ENCODE results near the gene CES1. TPM values are rescaled to one million over a fixed set of nuclear protein-coding genes. Genes with fewer than 3 reads are reported as not detected.
"Not testable (repeated sequence)": the region's sequence is repeated elsewhere in the genome, so short reads cannot be mapped to it uniquely, and the experiment has no call there.

The CES1 gene
- total and polyA plus RNA-seq, 4 donors = 61.8 to 598 (median 166) TPM

GRCh38 chr16:55820615-55821014, 12.3 kb downstream of the CES1 start:
- WGBS, 2 donors = 95 to 100% methylated on average over 3 of the region's 3 CpGs
- Histone ChIP-seq H3K36me3 (ENCODE audit: control insufficient read depth in 4 of 4, insufficient read depth in 4 of 4, low read length in 4 of 4) (peaks cover 0 to 60% (median 15%) of the 10 kb centered on the region in 4 donors), H3K4me3 (no peak overlapping the region), H3K9ac (ENCODE audit: insufficient read depth in 1 of 2, low read length in 2 of 2) (no peak overlapping the region), H3K27ac (ENCODE audit: low read depth in 1 of 2, low read length in 1 of 2) (no peak overlapping the region), H3K27me3 (ENCODE audit: control insufficient read depth in 3 of 3, insufficient read depth in 3 of 3, low read length in 2 of 3) (peaks cover 0 to 3% (median under 1%) of the 10 kb centered on the region in 3 donors), H3K9me3 (ENCODE audit: control insufficient read depth in 4 of 4, insufficient read depth in 3 of 4, low read length in 3 of 4) (peaks cover 0 to 4% (median 0%) of the 10 kb centered on the region in 4 donors), H3K4me1 (ENCODE audit: control insufficient read depth in 5 of 5, insufficient read depth in 5 of 5, low read length in 5 of 5) (no peaks in the 10 kb centered on the region)
- no peak for ATAC-seq (ENCODE audit: insufficient read depth, low FRiP score)
- no peak for DNase-seq
- TF ChIP-seq, protein P1, sequence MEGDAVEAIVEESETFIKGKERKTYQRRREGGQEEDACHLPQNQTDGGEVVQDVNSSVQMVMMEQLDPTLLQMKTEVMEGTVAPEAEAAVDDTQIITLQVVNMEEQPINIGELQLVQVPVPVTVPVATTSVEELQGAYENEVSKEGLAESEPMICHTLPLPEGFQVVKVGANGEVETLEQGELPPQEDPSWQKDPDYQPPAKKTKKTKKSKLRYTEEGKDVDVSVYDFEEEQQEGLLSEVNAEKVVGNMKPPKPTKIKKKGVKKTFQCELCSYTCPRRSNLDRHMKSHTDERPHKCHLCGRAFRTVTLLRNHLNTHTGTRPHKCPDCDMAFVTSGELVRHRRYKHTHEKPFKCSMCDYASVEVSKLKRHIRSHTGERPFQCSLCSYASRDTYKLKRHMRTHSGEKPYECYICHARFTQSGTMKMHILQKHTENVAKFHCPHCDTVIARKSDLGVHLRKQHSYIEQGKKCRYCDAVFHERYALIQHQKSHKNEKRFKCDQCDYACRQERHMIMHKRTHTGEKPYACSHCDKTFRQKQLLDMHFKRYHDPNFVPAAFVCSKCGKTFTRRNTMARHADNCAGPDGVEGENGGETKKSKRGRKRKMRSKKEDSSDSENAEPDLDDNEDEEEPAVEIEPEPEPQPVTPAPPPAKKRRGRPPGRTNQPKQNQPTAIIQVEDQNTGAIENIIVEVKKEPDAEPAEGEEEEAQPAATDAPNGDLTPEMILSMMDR (IDR thresholded peaks at IDR 0.05; ENCODE audit: control extremely low read depth, extremely low read depth) = no peak

GRCh38 chr16:55817236-55817912, 15.5 kb downstream of the CES1 start:
- peaks cover 0 to 5% (median 3%) of the 10 kb centered on the region in 3 donors for H3K27me3 ChIP-seq (ENCODE audit: control insufficient read depth in 3 of 3, insufficient read depth in 3 of 3, low read length in 2 of 3)
- peaks cover 0 to 49% (median 18%) of the 10 kb centered on the region in 4 donors for H3K36me3 ChIP-seq (ENCODE audit: control insufficient read depth in 4 of 4, insufficient read depth in 4 of 4, low read length in 4 of 4)
- H3K9ac ChIP-seq (ENCODE audit: insufficient read depth in 1 of 2, low read length in 2 of 2) = no peak overlapping the region
- 84 to 85% methylated on average over 5 of the region's 5 CpGs for WGBS, 2 donors
- no peak for ATAC-seq (ENCODE audit: insufficient read depth, low FRiP score)
- no peak for DNase-seq
- peaks cover 0 to 4% (median 0%) of the 10 kb centered on the region in 4 donors for H3K9me3 ChIP-seq (ENCODE audit: control insufficient read depth in 4 of 4, insufficient read depth in 3 of 4, low read length in 3 of 4)
- no peak overlapping the region for H3K27ac ChIP-seq (ENCODE audit: low read depth in 1 of 2, low read length in 1 of 2)
- no peak overlapping the region for H3K4me3 ChIP-seq
- TF ChIP-seq, protein P1 (IDR thresholded peaks at IDR 0.05; ENCODE audit: control extremely low read depth, extremely low read depth) = no peak
- no peaks in the 10 kb centered on the region for H3K4me1 ChIP-seq (ENCODE audit: control insufficient read depth in 5 of 5, insufficient read depth in 5 of 5, low read length in 5 of 5)

DNA sequence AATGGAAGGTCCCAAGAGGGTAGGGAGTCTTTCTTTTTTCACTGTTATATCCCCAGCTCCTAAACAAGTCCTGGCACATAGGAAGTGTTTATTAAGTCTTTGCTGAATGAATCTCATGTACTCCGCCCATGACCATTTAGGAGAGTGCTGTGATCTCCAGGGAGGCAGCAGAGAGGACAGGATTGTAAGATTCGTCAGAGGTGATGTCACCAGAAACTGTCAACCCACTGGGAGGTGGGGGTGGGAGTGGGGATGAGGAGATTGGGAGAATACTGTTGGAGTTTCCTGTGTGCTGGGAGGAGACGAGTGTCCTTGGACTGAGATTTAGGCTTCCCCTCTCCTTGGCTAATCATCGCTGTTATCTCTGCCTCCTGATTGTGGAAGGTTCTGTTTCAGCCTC, 16.7 kb downstream of the CES1 start:
- H3K4me3 ChIP-seq; H3K9me3 ChIP-seq (ENCODE audit: control insufficient read depth in 4 of 4, insufficient read depth in 3 of 4, low read length in 3 of 4); H3K27me3 ChIP-seq (ENCODE audit: control insufficient read depth in 3 of 3, insufficient read depth in 3 of 3, low read length in 2 of 3); H3K27ac ChIP-seq (ENCODE audit: low read depth in 1 of 2, low read length in 1 of 2); DNase-seq; H3K9ac ChIP-seq (ENCODE audit: insufficient read depth in 1 of 2, low read length in 2 of 2); H3K4me1 ChIP-seq (ENCODE audit: control insufficient read depth in 5 of 5, insufficient read depth in 5 of 5, low read length in 5 of 5); ATAC-seq (ENCODE audit: insufficient read depth, low FRiP score): not testable (repeated sequence)
- H3K36me3 ChIP-seq (ENCODE audit: control insufficient read depth in 4 of 4, insufficient read depth in 4 of 4, low read length in 4 of 4) = peaks cover 0 to 42% (median 13%) of the 10 kb centered on the region in 4 donors
- 70 to 79% methylated on average over 4 of the region's 4 CpGs for whole genome bisulfite sequencing, 2 donors

DNA sequence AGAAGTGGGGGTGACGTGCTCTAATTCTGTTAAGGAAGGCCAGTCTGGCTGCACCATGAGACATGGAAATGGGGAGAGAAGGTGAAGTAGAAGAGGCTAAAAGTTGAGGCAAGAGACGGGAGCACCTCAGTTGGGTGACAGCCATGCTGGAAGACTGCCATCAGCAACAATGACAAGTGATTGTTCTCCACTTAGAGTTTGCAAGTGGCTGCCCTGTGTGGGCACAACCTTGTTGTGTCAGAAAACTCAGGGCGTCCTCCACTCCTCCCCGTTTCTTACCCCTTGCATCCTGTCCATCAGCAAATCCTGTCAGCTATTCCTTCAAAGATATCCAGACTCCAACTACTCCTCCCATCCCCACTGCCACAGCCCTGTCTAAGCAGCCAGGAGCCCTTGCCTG, 17.6 kb downstream of the CES1 start:
- Histone ChIP-seq H3K9ac (ENCODE audit: insufficient read depth in 1 of 2, low read length in 2 of 2) (no peak overlapping the region), H3K4me3 (no peak overlapping the region), H3K27me3 (ENCODE audit: control insufficient read depth in 3 of 3, insufficient read depth in 3 of 3, low read length in 2 of 3) (peaks cover 0 to 9% (median 3%) of the 10 kb centered on the region in 3 donors), H3K4me1 (ENCODE audit: control insufficient read depth in 5 of 5, insufficient read depth in 5 of 5, low read length in 5 of 5) (no peaks in the 10 kb centered on the region), H3K27ac (ENCODE audit: low read depth in 1 of 2, low read length in 1 of 2) (no peak overlapping the region), H3K9me3 (ENCODE audit: control insufficient read depth in 4 of 4, insufficient read depth in 3 of 4, low read length in 3 of 4) (peaks cover 0 to 4% (median 0%) of the 10 kb centered on the region in 4 donors), H3K36me3 (ENCODE audit: control insufficient read depth in 4 of 4, insufficient read depth in 4 of 4, low read length in 4 of 4) (peaks cover 0 to 42% (median 10%) of the 10 kb centered on the region in 4 donors)
- ATAC-seq (ENCODE audit: insufficient read depth, low FRiP score) = no peak
- TF ChIP-seq, protein P1 (IDR thresholded peaks at IDR 0.05; ENCODE audit: control extremely low read depth, extremely low read depth) = no peak
- 63 to 74% methylated on average over 3 to 4 of the region's 4 CpGs for WGBS, 2 donors
- DNase-seq = no peak

- ATAC-seq (ENCODE audit: insufficient read depth, low FRiP score); H3K4me3 ChIP-seq; H3K9me3 ChIP-seq (ENCODE audit: control insufficient read depth in 4 of 4, insufficient read depth in 3 of 4, low read length in 3 of 4); H3K9ac ChIP-seq (ENCODE audit: insufficient read depth in 1 of 2, low read length in 2 of 2); H3K27ac ChIP-seq (ENCODE audit: low read depth in 1 of 2, low read length in 1 of 2); H3K27me3 ChIP-seq (ENCODE audit: control insufficient read depth in 3 of 3, insufficient read depth in 3 of 3, low read length in 2 of 3); H3K4me1 ChIP-seq (ENCODE audit: control insufficient read depth in 5 of 5, insufficient read depth in 5 of 5, low read length in 5 of 5); DNase-seq: not testable (repeated sequence)
- 45 to 87% methylated on average over 2 of the region's 2 CpGs for WGBS, 2 donors
- peaks cover 0 to 44% (median 10%) of the 10 kb centered on the region in 4 donors for H3K36me3 ChIP-seq (ENCODE audit: control insufficient read depth in 4 of 4, insufficient read depth in 4 of 4, low read length in 4 of 4)
Measured at GRCh38 chr16:55814174-55814573, 18.7 kb downstream of the CES1 start.

DNA sequence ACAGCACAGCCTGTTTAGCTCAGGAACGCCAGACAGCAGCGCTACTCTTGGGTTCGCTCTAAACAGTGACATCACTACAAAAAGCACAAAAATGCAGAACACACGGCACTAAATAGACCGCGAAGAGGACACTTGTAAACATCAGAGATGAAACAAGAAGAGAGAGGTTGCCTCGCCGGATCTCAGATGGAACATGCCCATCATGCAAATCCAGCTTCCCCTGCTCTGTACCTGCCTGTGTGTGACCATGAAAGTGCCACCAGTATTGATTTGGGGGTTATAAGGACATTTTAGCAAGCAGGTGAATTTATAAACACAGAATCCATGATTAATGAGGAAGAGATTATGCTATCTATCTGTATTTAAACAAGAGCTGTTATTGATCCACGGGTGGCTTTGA, 19.2 kb downstream of the CES1 start:
- WGBS, 2 donors = 76 to 80% methylated on average over 7 to 8 of the region's 9 CpGs
- not testable (repeated sequence) for H3K27me3 ChIP-seq (ENCODE audit: control insufficient read depth in 3 of 3, insufficient read depth in 3 of 3, low read length in 2 of 3)

More for the DNA sequence above, 19.2 kb downstream of the CES1 start:
- not testable (repeated sequence) for H3K9me3 ChIP-seq (ENCODE audit: control insufficient read depth in 4 of 4, insufficient read depth in 3 of 4, low read length in 3 of 4); H3K27ac ChIP-seq (ENCODE audit: low read depth in 1 of 2, low read length in 1 of 2); H3K4me3 ChIP-seq; DNase-seq; H3K9ac ChIP-seq (ENCODE audit: insufficient read depth in 1 of 2, low read length in 2 of 2); H3K4me1 ChIP-seq (ENCODE audit: control insufficient read depth in 5 of 5, insufficient read depth in 5 of 5, low read length in 5 of 5); ATAC-seq (ENCODE audit: insufficient read depth, low FRiP score)
- H3K36me3 ChIP-seq (ENCODE audit: control insufficient read depth in 4 of 4, insufficient read depth in 4 of 4, low read length in 4 of 4) = peaks cover 0 to 43% (median 10%) of the 10 kb centered on the region in 4 donors

All from lung (tissue), 12 donors.